ENCODE results near the gene GRIN3B.
"Not testable (repeated sequence)": the region's sequence is repeated elsewhere in the genome, so short reads cannot be mapped to it uniquely, and the experiment has no call there.

Gene GRIN3B

GRCh38 chr19:1020868-1021425, 20.7 kb downstream of the GRIN3B start, which contains the start of gene TMEM259:
Gene TMEM259, minus strand, starts transcription at chr19:1021123. Its CDS starts 127 bp downstream, at chr19:1020996.
- peak; percentile 98 for DNase-seq

DNA sequence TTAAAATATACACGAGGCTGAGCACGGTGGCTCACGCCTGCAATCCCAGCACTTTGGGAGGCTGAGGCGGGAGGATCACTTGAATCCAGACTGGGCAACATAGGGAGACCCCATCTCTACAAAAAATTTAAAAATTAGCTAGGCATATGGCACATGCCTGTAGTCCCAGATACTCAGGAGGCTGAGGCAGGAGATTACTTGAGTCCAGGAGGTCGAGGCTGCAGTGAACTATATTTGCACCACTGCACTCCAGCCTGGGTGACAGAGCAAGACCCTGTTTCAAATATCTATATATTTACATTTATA, 23.6 kb downstream of the GRIN3B start:
- DNase-seq = not testable (repeated sequence)

DNA sequence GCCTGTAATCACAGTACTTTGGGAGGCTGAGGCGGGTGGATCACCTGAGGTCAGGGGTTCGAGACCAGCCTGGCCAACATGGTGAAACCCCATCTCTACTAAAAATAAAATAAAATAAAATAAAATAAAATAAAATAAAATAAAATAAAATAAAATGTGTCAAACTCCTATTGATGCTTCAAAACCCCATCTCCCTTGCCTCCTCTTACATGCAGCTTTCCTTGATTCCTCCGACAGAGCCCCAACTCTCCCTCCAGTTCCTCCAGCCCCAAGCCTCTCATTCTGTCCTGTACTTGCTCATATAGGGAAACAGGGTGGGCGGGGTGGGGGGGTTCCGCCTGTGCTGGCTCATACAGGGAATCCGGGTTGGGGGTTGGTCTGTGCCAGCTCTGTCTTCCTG, 24.9 kb downstream of the GRIN3B start:
- not testable (repeated sequence) for DNase-seq

DNA sequence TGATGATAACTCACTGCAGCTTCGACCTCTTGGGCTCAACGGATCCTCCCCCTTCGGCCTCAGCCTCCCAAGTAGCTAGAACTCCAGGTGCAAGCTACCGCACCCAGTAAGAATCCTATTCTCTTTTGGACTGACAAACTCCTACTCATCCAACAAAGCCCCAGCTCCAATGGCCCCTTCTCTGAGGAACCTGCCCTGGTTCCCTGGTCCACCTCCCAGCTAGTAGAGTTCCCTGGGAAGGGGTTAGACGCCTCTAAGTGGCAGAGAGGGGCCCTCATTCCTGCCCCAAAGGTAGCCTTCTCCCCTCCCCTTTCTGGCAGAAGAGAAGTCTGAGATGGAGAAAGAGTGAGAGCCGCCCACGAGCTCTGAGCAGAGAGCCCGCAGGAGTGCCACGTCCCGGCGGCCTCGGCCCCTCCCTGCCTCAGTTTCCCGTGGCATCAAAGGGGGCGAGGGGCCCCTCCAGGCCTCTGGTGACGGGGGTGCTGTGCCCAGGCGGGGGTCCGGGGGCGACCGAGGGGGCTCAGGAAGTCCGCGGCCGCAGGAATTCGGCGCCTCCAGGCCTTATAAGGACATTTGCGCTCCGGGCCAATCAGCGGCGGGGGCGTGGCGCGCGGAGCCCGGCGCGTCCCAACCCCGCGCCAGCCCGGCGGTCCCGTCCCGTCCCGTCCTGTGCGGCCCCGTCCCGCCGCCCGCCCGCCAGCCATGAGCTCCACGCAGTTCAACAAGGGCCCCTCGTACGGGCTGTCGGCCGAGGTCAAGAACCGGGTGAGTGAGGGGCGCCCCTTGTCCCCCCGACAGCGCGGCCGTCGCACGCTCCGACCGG, 26.0 kb downstream of the GRIN3B start, which contains the start of gene CNN2:
CNN2 (plus strand) TSS at position 649 of the 823 bp plus-strand sequence; CDS start at position 703, 54 bp downstream.
- DNase-seq = peak; percentile 45 to 69

- peak in 1 of 2 donors; percentile 36 for DNase-seq
Measured at GRCh38 chr19:1026783-1027649, 26.8 kb downstream of the GRIN3B start.

DNA sequence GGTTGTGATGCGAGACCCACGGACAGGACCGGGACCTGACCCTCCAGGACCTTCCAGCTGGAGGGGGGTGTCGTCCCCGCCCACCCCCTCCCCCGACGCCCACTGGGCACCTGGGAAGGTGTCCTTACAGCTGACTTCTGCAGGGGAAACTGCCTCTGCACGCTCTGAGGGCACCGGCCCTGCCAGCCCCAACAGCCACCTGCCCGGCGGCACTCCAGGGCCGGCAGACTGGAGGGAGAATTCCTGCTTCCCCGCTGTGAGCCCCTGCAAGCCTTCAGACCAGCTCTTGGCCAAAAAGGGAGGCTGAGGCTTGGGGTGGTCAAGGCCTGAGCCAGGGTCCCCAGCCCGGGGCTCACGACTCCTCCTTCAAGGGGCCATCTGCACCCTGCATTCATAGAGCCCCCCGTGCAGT, 27.4 kb downstream of the GRIN3B start:
- DNase-seq = no peak

GRCh38 chr19:1028062-1028926, 28.1 kb downstream of the GRIN3B start:
- DNase-seq = peak; percentile 60 to 76

GRCh38 chr19:1032264-1032867, 32.1 kb downstream of the GRIN3B start:
- no peak for DNase-seq

DNA sequence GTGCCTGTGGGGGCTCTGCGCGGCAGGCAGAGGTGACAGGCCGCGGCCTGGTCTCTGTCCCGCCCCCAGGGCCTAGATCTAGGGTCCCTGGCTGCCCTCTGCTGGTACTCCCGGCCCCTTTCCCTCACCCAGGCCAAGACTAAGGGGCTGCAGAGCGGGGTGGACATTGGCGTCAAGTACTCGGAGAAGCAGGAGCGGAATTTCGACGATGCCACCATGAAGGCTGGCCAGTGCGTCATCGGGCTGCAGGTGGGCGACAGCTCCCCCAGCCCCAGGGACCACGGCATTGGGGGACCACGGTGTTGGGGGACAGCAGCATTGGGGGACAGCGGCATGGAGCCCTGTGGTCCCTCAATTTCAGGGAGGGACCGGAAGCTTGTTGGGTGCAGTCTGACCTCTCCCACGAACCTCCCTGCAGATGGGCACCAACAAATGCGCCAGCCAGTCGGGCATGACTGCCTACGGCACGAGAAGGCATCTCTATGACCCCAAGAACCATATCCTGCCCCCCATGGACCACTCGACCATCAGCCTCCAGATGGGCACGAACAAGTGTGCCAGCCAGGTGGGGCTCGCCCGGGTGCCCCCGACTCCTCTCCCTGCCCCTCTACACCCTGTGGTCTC, 35.9 kb downstream of the GRIN3B start:
- peak in 1 of 2 donors; percentile 37 for DNase-seq

GRCh38 chr19:1037621-1038064, 37.4 kb downstream of the GRIN3B start:
- DNase-seq = peak in 1 of 2 donors; percentile 28

DNA sequence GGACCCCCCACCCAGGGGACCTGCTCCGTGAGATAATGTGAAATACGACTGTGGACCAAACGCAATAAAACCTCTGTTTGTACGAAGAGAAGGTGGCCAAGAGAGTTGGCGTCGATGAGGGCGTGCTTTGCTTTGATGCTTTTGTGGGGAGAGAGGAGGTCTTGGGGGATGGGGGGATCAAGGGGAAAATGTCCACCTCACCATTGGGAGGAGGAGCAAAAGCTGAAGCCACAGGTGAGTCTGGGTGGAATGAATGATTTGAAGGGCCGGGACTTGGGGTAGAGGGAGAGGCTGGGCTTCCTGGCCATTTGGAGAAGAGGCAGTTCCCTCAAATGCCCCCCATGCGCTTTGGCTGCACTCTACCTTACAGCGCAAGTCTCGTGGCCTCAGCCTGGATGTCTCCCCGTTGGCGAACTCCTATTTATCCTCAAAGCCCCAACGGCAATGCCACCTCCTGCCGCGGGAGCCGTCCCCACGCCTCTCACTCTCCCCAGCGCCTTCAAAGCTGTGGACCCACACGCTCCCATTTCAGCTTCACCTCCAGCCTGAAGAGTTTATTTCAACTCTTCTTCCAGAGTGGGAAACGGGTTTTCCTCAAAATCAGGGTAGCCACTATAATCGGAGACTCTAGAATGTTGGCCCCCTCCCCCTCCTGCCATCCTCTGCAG, 38.9 kb downstream of the GRIN3B start:
- DNase-seq = peak in 1 of 2 donors; percentile 34

GRCh38 chr19:1039646-1040475, 39.6 kb downstream of the GRIN3B start, which contains the start of gene ABCA7:
Gene ABCA7, plus strand, starts transcription at chr19:1040107. Its CDS starts 1,255 bp downstream, at chr19:1041362.
- peak; percentile 98 to 99 for DNase-seq

DNA sequence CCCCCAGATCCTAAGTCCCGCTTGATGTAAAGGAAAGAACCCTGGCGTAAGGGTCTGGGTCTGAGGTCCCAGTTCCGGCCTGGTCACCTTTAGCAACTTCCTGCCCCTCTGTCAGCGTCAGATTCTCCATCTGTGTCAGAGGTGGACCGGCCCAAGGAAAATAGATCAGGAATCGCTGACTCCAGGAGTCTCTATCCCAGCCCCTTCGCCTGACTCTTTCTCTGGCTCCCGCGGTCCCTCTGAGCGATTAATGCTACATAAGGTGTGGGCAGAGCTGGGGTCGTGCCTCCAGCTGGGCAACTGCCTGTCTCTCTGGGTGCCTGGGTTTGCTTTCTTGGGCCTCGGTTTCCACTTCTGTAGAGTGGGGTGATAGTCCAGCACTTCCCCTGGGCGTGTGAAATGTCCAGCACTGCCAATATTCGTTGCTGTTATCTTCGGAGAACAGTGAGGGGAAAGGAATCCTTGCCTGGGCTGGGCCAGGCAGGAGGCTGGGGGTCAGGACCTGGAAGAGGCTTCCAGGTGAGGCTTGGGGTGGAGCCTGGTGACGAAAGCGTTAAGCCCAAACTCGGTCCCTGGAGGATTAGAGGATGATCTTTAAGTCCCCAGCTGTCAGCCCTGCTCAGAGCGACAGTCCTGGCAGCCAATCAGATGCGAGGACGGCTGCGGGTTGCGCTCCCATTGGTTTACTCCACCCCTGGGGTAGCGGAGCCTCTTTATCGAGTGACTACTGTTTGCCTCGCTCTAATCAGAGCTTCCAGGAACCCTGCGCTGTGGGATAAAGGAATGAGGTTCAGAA, 40.5 kb downstream of the GRIN3B start:
- DNase-seq = peak; percentile 92 to 94

DNA sequence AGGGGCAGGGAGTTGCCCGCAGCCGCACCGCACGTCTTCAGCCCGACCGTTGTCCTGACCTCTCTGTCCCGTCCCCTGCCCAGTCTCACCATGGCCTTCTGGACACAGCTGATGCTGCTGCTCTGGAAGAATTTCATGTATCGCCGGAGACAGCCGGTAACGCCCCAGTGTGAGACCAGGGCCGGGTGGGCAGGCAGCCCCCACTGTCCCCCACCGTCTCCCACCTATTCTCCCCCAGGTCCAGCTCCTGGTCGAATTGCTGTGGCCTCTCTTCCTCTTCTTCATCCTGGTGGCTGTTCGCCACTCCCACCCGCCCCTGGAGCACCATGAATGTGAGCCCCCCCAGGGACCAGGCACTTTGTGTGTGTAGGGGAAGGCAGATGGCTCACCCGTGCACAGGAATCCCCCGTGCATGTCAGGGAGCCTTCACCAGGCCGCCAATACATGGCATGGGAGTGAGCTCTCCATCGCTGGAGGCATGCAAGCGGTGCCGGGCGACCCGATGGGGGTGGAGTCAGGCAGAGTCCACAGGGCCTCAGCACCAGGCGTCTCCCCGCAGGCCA, 41.1 kb downstream of the GRIN3B start:
- no peak for DNase-seq

DNA sequence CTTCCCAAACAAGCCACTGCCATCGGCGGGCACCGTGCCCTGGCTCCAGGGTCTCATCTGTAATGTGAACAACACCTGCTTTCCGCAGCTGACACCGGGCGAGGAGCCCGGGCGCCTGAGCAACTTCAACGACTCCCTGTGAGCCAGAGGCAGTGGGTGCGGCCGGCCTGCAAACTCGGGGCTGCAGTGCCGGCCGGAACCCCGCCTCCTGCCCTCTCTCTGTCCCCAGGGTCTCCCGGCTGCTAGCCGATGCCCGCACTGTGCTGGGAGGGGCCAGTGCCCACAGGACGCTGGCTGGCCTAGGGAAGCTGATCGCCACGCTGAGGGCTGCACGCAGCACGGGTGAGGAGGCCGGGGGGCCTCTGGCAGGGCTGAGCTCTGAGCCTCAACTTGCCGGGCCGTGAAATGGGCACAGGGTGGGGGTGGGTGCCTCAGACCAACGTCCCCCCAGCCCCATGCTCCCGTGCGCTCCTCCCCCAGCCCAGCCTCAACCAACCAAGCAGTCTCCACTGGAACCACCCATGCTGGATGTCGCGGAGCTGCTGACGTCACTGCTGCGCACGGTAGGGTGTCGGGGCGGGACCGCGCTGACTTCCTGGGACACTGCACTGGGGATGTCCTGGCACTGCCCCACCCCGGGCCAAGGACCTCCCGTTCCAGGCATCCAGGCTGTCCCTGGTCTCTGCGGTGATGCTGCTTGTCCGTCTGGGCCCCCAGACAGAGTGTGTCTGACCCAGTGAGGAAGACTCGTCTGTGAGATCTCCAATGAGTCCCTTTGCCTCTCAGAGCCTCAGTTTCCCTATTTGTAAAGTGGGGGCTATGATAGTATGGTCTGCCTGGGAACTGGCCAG, 41.8 kb downstream of the GRIN3B start:
- no peak for DNase-seq

DNA sequence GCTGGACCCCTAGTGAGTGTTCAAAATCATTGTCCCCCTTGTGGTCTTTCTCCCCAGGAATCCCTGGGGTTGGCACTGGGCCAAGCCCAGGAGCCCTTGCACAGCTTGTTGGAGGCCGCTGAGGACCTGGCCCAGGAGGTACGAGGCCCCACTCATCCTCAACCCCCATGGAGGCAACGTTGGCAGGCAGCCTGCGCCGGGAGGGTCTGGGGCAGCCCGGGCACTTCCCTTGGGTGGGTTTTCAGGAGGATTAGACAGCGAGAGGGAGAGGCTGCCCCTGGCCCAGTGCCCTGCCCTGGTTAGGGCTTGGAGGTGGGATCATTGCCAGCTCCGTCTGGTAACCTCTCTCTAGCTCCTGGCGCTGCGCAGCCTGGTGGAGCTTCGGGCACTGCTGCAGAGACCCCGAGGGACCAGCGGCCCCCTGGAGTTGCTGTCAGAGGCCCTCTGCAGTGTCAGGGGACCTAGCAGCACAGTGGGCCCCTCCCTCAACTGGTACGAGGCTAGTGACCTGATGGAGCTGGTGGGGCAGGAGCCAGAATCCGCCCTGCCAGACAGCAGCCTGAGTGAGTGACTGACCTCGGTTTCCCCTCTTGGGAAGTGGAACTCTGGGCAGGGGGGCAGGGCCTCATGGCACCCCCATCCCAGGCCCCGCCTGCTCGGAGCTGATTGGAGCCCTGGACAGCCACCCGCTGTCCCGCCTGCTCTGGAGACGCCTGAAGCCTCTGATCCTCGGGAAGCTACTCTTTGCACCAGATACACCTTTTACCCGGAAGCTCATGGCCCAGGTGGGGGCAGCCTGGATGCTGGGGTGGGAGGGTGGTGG, 42.7 kb downstream of the GRIN3B start:
- no peak for DNase-seq

DNA sequence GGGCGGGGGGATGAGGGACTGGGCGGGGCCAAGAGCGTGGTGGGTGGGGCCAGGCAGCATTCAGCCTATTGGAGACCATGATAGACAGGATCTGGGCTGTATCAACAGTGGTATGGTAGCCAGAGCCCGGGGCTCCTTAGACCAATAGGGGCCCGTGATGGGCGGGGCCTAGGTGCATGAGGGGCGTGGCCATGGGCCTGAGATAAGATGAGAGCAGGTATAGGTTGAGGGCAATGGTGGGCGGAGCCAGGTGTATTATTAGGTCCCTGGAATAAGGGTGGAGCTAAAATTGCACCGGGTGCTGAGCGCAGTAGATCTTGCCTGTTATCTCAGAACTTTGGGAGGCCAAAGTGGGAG, 45.0 kb downstream of the GRIN3B start:
- peak; percentile 83 for DNase-seq

All from CD4-positive, alpha-beta T cell treated with Interferon alpha-2 for 1 hour (primary cell).